SK-N-SH (cell line): ENCODE results near the gene CSTB. TPM values are rescaled to one million over a fixed set of nuclear protein-coding genes. Genes with fewer than 3 reads are reported as not detected.

Source experiments
- CTCF ChIA-PET: fragments of 300-600, 350-600 bp; formaldehyde crosslinking; extraction: SDS; loops from one replicate; lab custom pipeline; 2021; lab: Yijun Ruan, JAX
- POLR2A ChIA-PET: fragments of 350-600 bp; sonication (Branson Sonifier 250); formaldehyde crosslinking; extraction: SDS; loops from one replicate; lab custom pipeline; 2020; ENCODE audit warnings: antibody characterized with exemption, inconsistent platforms; lab: Yijun Ruan, JAX
- DNase-seq: peaks from one replicate; pipeline ENCODE4 v3.0.0; 2012
- H2AFZ ChIP-seq: fragments of 200-600 bp; sonication (generic); 2 replicates; pipeline ENCODE4 v1.8.1; 2016; ENCODE audit warnings: antibody characterized with exemption, mild to moderate bottlenecking, low read depth
- H3F3A ChIP-seq: fragments of 200-600 bp; sonication (generic); replicated peaks from 2 replicates; pipeline ENCODE3; 2016; ENCODE audit warnings: antibody characterized with exemption, mild to moderate bottlenecking; ENCODE audit not compliant: insufficient read depth
- H3K27ac ChIP-seq, 2 experiments: fragments of 200-500 bp in 1 of 2; fragments of 200-600 bp in 1 of 2; sonication (Bioruptor generic) in 1 of 2; sonication (generic), shearing (Covaris generic) in 1 of 2; 2 replicates each; pipeline versions ENCODE4 v1.5.1 to v1.6.1; 2014 to 2016; ENCODE audit warnings: low read depth in 2 of 2, inconsistent platforms in 1 of 2, low read length in 1 of 2, mild to moderate bottlenecking in 1 of 2, mixed read lengths in 1 of 2
- H3K27me3 ChIP-seq: fragments of 200-600 bp; sonication (generic), shearing (Covaris generic); 2 replicates; pipeline ENCODE4 v1.6.1; 2016; ENCODE audit warnings: mixed run types; ENCODE audit not compliant: insufficient read depth
- H3K36me3 ChIP-seq, 2 experiments: fragments of 200-500 bp in 1 of 2; fragments of 200-600 bp in 1 of 2; sonication (Bioruptor generic) in 1 of 2; sonication (generic) in 1 of 2; replicated peaks in 1 of 2; 2 replicates each; pipeline versions ENCODE3 to v1.5.1; 2014 to 2016; ENCODE audit warnings: low read length in 1 of 2, mild to moderate bottlenecking in 1 of 2; ENCODE audit not compliant: insufficient read depth in 2 of 2, control insufficient read depth in 1 of 2
- H3K4me1 ChIP-seq, 2 experiments: fragments of 200-500 bp in 1 of 2; fragments of 200-600 bp in 1 of 2; sonication (Bioruptor generic) in 1 of 2; sonication (generic), shearing (Covaris generic) in 1 of 2; 2 replicates each; pipeline versions ENCODE4 v1.5.1 to v1.6.1; 2014 to 2016; ENCODE audit warnings: low read depth in 1 of 2, low read length in 1 of 2, mixed run types in 1 of 2; ENCODE audit not compliant: insufficient read depth in 2 of 2, control insufficient read depth in 1 of 2
- H3K4me2 ChIP-seq: fragments of 200-600 bp; sonication (generic), shearing (Covaris generic); 2 replicates; pipeline ENCODE4 v1.6.1; 2017; ENCODE audit warnings: mixed run types
- H3K4me3 ChIP-seq, 2 experiments: fragments of 200-500 bp in 1 of 2; fragments of 200-600 bp in 1 of 2; sonication (Bioruptor generic) in 1 of 2; sonication (generic), shearing (Covaris generic) in 1 of 2; 2 replicates each; pipeline versions ENCODE4 v1.5.1 to v1.8.1; 2014 to 2016; ENCODE audit warnings: low read depth in 2 of 2, inconsistent platforms in 1 of 2, low read length in 1 of 2, mild to moderate bottlenecking in 1 of 2, mixed read lengths in 1 of 2, moderate library complexity in 1 of 2
- H3K79me2 ChIP-seq: fragments of 200-600 bp; sonication (generic); 2 replicates; pipeline ENCODE4 v1.8.1; 2017; ENCODE audit warnings: mild to moderate bottlenecking; ENCODE audit not compliant: insufficient read depth
- H3K9ac ChIP-seq: fragments of 200-600 bp; sonication (generic); 2 replicates; pipeline ENCODE4 v1.6.1; 2017; ENCODE audit warnings: mixed run types
- H3K9me2 ChIP-seq: fragments of 200-600 bp; sonication (generic); 2 replicates; pipeline ENCODE4 v1.6.1; 2017; ENCODE audit warnings: mixed run types
- H3K9me3 ChIP-seq: fragments of 200-600 bp; sonication (generic); 2 replicates; pipeline ENCODE4 v1.6.1; 2017; ENCODE audit warnings: mixed run types, mild to moderate bottlenecking, moderate library complexity
- H4K20me1 ChIP-seq: fragments of 200-600 bp; sonication (generic); 2 replicates; pipeline ENCODE4 v1.6.1; 2017; ENCODE audit warnings: mild to moderate bottlenecking, mixed run types; ENCODE audit not compliant: insufficient read depth
- CTCF ChIP-seq: fragments of 200-600 bp; sonication (generic); IDR thresholded peaks from 2 replicates; pipeline ENCODE4 v1.6.1; 2017; ENCODE audit warnings: antibody characterized with exemption, mild to moderate bottlenecking, moderate library complexity
- ELF1 ChIP-seq: IDR thresholded peaks from 2 replicates; pipeline ENCODE4 v1.4.0; 2012
- EZH2phosphoT487 ChIP-seq: fragments of 200-600 bp; sonication (generic); IDR thresholded peaks from 2 replicates; pipeline ENCODE4 v1.6.1; 2017; ENCODE audit warnings: low read depth, mixed run types, mild to moderate bottlenecking, antibody characterized with exemption, moderate library complexity, borderline replicate concordance
- FOSL2 ChIP-seq: IDR thresholded peaks from 2 replicates; pipeline ENCODE4 v1.4.0; 2012; ENCODE audit warnings: low read depth, mild to moderate bottlenecking, moderate library complexity, borderline replicate concordance
- FOXJ3 ChIP-seq: sonication (generic); formaldehyde crosslinking; IDR thresholded peaks from 2 replicates; pipeline ENCODE4 v1.5.1; 2020; ENCODE audit warnings: mild to moderate bottlenecking, missing genetic modification reagents
- IRF3 ChIP-seq: fragments of 150-350 bp; IDR thresholded peaks from 2 replicates; pipeline ENCODE4 v1.6.1; 2016; ENCODE audit warnings: mild to moderate bottlenecking, low read depth, low read length
- JUND ChIP-seq: IDR thresholded peaks from 2 replicates; pipeline ENCODE4 v1.4.0; 2012
- MAX ChIP-seq: IDR thresholded peaks from 2 replicates; pipeline ENCODE4 v1.4.0; 2012; ENCODE audit warnings: low read depth
- MXI1 ChIP-seq: IDR thresholded peaks from 2 replicates; pipeline ENCODE4 v1.6.1; 2012; ENCODE audit warnings: mild to moderate bottlenecking, low read depth, low read length, improper control_type of control experiment
- NRF1 ChIP-seq: IDR thresholded peaks from 2 replicates; pipeline ENCODE4 v1.6.1; 2012; ENCODE audit warnings: low read depth, mild to moderate bottlenecking, low read length
- RFX5 ChIP-seq: IDR thresholded peaks from 2 replicates; pipeline ENCODE4 v1.6.1; 2012; ENCODE audit warnings: mild to moderate bottlenecking, improper control_type of control experiment, low read length
- RXRA ChIP-seq: IDR thresholded peaks from 2 replicates; pipeline ENCODE4 v1.4.0; 2012; ENCODE audit warnings: low read depth, mild to moderate bottlenecking, borderline replicate concordance
- SIN3A ChIP-seq: IDR thresholded peaks from 2 replicates; pipeline ENCODE4 v1.6.1; 2012; ENCODE audit warnings: low read depth, mild to moderate bottlenecking, low read length, moderate library complexity, borderline replicate concordance
- TAF1 ChIP-seq: IDR thresholded peaks from 2 replicates; pipeline ENCODE4 v1.6.1; 2012; ENCODE audit warnings: low read depth, mild to moderate bottlenecking, low read length, moderate library complexity, borderline replicate concordance
- USF1 ChIP-seq: IDR thresholded peaks from 2 replicates; pipeline ENCODE4 v1.4.0; 2012; ENCODE audit warnings: low read depth, borderline replicate concordance
- USF2 ChIP-seq: fragments of 150-350 bp; IDR thresholded peaks from 2 replicates; pipeline ENCODE4 v1.6.1; 2017; ENCODE audit warnings: antibody characterized with exemption, low read length, low read depth, borderline replicate concordance
- WGBS: methylation state at CpG from one replicate; pipeline ENCODE4 v1.1.6; 2017; ENCODE audit warnings: low lambda C conversion rate; 5-methylcytosine and 5-hydroxymethylcytosine counted together
- polyA plus RNA-seq, 3 experiments: library from polyadenylated mRNA; depleted of rRNA; stranded (reverse); fragments of >200 nt; gene quantifications; 2 replicates each; pipeline ENCODE4 v1.2.3, GENCODE V29; 2012

CSTB gene
- polyA plus RNA-seq, 1 of the 3 experiments (the other 2 are of a cell fraction): 101 TPM

- POLR2A ChIA-PET: no interaction called here
- DNase-seq: no peak
Observed at GRCh38 chr21:43761886-43762285, 14.2 kb downstream of the CSTB start.

GRCh38 chr21:43760391-43760958 lies 15.6 kb downstream of the CSTB start:
- POLR2A ChIA-PET: no interaction called here
- H3K9ac ChIP-seq: no peak overlapping the region
- H4K20me1 ChIP-seq: no peaks in the 10 kb centered on the region
- DNase-seq: no peak
- no peak overlapping the region for H2AFZ ChIP-seq
- H3K79me2 ChIP-seq: no peaks in the 10 kb centered on the region
- no peaks in the 10 kb centered on the region; a peak in 1 of 4 replicates for H3K4me1 ChIP-seq
- no peaks in the 10 kb centered on the region for H3F3A ChIP-seq
- no peak overlapping the region for H3K4me3 ChIP-seq
- no peaks in the 10 kb centered on the region for H3K27me3 ChIP-seq
- TF ChIP-seq FOXJ3: no peak
- TF ChIP-seq EZH2phosphoT487: no peak
- no peak for TF ChIP-seq JUND
- TF ChIP-seq RXRA: no peak
- TF ChIP-seq TAF1: no peak
- no peak for TF ChIP-seq RFX5
- TF ChIP-seq ELF1: no peak
- TF ChIP-seq USF2: no peak
- no peak for TF ChIP-seq CTCF
- no peak for TF ChIP-seq MXI1
- TF ChIP-seq IRF3: no peak
- no peak for TF ChIP-seq USF1
- no peak for TF ChIP-seq MAX
- TF ChIP-seq FOSL2: no peak
- no peak for TF ChIP-seq NRF1
- TF ChIP-seq, all 33 proteins: peak for 0
- Histone ChIP-seq H3K9me2 (no peaks in the 10 kb centered on the region), H3K9me3 (no peaks in the 10 kb centered on the region), H3K27ac (no peak overlapping the region), H3K36me3 (peaks cover 0 to 47% of the 10 kb centered on the region in 2 experiments), H3K4me2 (no peak overlapping the region)
- WGBS: 96% methylated on average over 17 of the region's 22 CpGs
- CTCF ChIA-PET: no interaction called here

More at GRCh38 chr21:43761886-43762285, 14.2 kb downstream of the CSTB start:
- 90% methylated on average over 18 of the region's 18 CpGs for WGBS
- Histone ChIP-seq H3K27ac (no peak overlapping the region), H3K4me1 (no peaks in the 10 kb centered on the region; a peak in 1 of 4 replicates), H3F3A (no peaks in the 10 kb centered on the region), H3K27me3 (no peaks in the 10 kb centered on the region), H2AFZ (no peak overlapping the region), H3K4me3 (no peak overlapping the region), H3K9ac (no peak overlapping the region), H3K36me3 (peaks cover 0 to 34% of the 10 kb centered on the region in 2 experiments), H3K4me2 (no peak overlapping the region), H3K9me3 (no peaks in the 10 kb centered on the region), H3K9me2 (no peaks in the 10 kb centered on the region), H4K20me1 (no peaks in the 10 kb centered on the region), H3K79me2 (no peaks in the 10 kb centered on the region)
- CTCF ChIA-PET: interaction anchor here (0.8 to 1.3 kb wide), 3 partner anchors 8 to 28 kb away, joined by 3 to 5 read pairs (median 3); partner anchors contain the start of gene RRP1
- TF ChIP-seq USF1 (no peak), IRF3 (no peak), SIN3A (no peak)
